GM12874 (cell line): Measurements from ENCODE around the gene ABL1.

Source experiments
- CTCF ChIP-seq: IDR thresholded peaks from 2 replicates; pipeline ENCODE4 v1.5.1; 2011; ENCODE audit warnings: low read depth, mild to moderate bottlenecking, control low read depth, low read length, moderate library complexity; ENCODE audit not compliant: insufficient read depth

ABL1 gene

GRCh38 chr9:130823435-130823834 lies 11.6 kb upstream of the ABL1 start:
- no peak for TF ChIP-seq CTCF

- TF ChIP-seq CTCF, result no peak
Observed at GRCh38 chr9:130824079-130824478, 11.0 kb upstream of the ABL1 start.

- no peak for TF ChIP-seq CTCF
Observed at GRCh38 chr9:130824643-130825350, 10.3 kb upstream of the ABL1 start.

GRCh38 chr9:130825351-130825651 lies 9.8 kb upstream of the ABL1 start:
- no peak for TF ChIP-seq CTCF

GRCh38 chr9:130825809-130826208 lies 9.2 kb upstream of the ABL1 start:
- TF ChIP-seq CTCF, result no peak

GRCh38 chr9:130829762-130830161 lies 5.3 kb upstream of the ABL1 start:
- no peak for TF ChIP-seq CTCF

GRCh38 chr9:130830231-130830760 lies 4.8 kb upstream of the ABL1 start:
- TF ChIP-seq CTCF, result no peak

- TF ChIP-seq CTCF, result no peak
Observed at GRCh38 chr9:130831077-130831476, 4.0 kb upstream of the ABL1 start.
